Mesodermal cell (in vitro differentiated cells): ENCODE measurements around the gene SLC46A3.

Experiments used
- H3K27ac ChIP-seq: 2 replicates; pipeline ENCODE4 v1.7.0; 2013; ENCODE audit warnings: mild to moderate bottlenecking, low read depth, low read length, moderate library complexity; ENCODE audit not compliant: severe bottlenecking
- H3K36me3 ChIP-seq: 2 replicates; pipeline ENCODE4 v1.7.1; 2013; ENCODE audit warnings: mild to moderate bottlenecking, low read length, moderate library complexity; ENCODE audit not compliant: control insufficient read depth, insufficient read depth
- H3K4me1 ChIP-seq: one replicate; pipeline ENCODE4 v1.7.1; 2013; ENCODE audit warnings: mild to moderate bottlenecking, low read length; ENCODE audit not compliant: insufficient read depth, control insufficient read depth, poor library complexity, severe bottlenecking
- H3K4me3 ChIP-seq: 2 replicates; pipeline ENCODE4 v1.7.0; 2013; ENCODE audit warnings: low read length, control low read depth, mild to moderate bottlenecking; ENCODE audit not compliant: insufficient read depth, poor library complexity, severe bottlenecking; ENCODE audit errors: extremely low read depth
- H3K9me3 ChIP-seq: 2 replicates; pipeline ENCODE4 v1.7.1; 2013; ENCODE audit warnings: mild to moderate bottlenecking, low read length, moderate library complexity; ENCODE audit not compliant: control insufficient read depth
- WGBS, 2 experiments: methylation state at CpG; one replicate each; pipeline ENCODE4 v1.1.5; 2013; ENCODE audit warnings: missing lambda C conversion rate in 2 of 2; ENCODE audit not compliant: insufficient coverage in 2 of 2; 5-methylcytosine and 5-hydroxymethylcytosine counted together

SLC46A3 gene

GRCh38 chr13:28730762-28731161 is 12.0 kb upstream of the SLC46A3 start:
- no peak overlapping the region for H3K4me3 ChIP-seq
- H3K4me1 ChIP-seq, result no peaks in the 10 kb centered on the region
- H3K27ac ChIP-seq, result no peak overlapping the region
- H3K36me3 ChIP-seq, result no peaks in the 10 kb centered on the region
- 100% methylated on average over 2 of the region's 3 CpGs for WGBS, 2 experiments
- no peaks in the 10 kb centered on the region for H3K9me3 ChIP-seq

GRCh38 chr13:28729541-28729940 is 10.8 kb upstream of the SLC46A3 start:
- 100% methylated on average over 1 of the region's 2 CpGs; no CpG with 5 or more reads in 1 of the 2 experiments for WGBS, 2 experiments
- H3K4me1 ChIP-seq, result no peaks in the 10 kb centered on the region
- H3K4me3 ChIP-seq, result no peak overlapping the region
- no peaks in the 10 kb centered on the region for H3K9me3 ChIP-seq
- no peaks in the 10 kb centered on the region for H3K36me3 ChIP-seq
- H3K27ac ChIP-seq, result no peak overlapping the region

GRCh38 chr13:28728642-28729041 is 9.9 kb upstream of the SLC46A3 start:
- H3K4me3 ChIP-seq, result no peak overlapping the region
- no peaks in the 10 kb centered on the region for H3K4me1 ChIP-seq
- 78 to 92% methylated on average over 1 to 2 of the region's 2 CpGs for WGBS, 2 experiments
- H3K36me3 ChIP-seq, result no peaks in the 10 kb centered on the region
- no peaks in the 10 kb centered on the region for H3K9me3 ChIP-seq
- H3K27ac ChIP-seq, result no peak overlapping the region

- H3K27ac ChIP-seq, result no peak overlapping the region
- H3K4me3 ChIP-seq, result no peak overlapping the region
- H3K36me3 ChIP-seq, result no peaks in the 10 kb centered on the region
- H3K4me1 ChIP-seq, result no peaks in the 10 kb centered on the region
- WGBS, 2 experiments, result 93% methylated on average over 3 of the region's 3 CpGs
- H3K9me3 ChIP-seq, result no peaks in the 10 kb centered on the region
These were observed 6.4 kb upstream of the SLC46A3 start for GRCh38 chr13:28725046-28725610.

GRCh38 chr13:28723806-28724205 is 5.0 kb upstream of the SLC46A3 start:
- Histone ChIP-seq H3K9me3 (no peaks in the 10 kb centered on the region), H3K4me1 (peaks cover 4% of the 10 kb centered on the region)
- WGBS, 2 experiments, result 97 to 100% methylated on average over 9 to 19 of the region's 22 CpGs

GRCh38 chr13:28719227-28720055 is 671 bp upstream of the SLC46A3 start:
- WGBS, 2 experiments, result 50 to 55% methylated on average over 11 to 12 of the region's 15 CpGs
- peak overlapping the region; percentile 63 for H3K4me3 ChIP-seq
- H3K36me3 ChIP-seq, result no peaks in the 10 kb centered on the region
- H3K9me3 ChIP-seq, result no peaks in the 10 kb centered on the region
- H3K27ac ChIP-seq, result peak overlapping the region; percentile 46
- peaks cover 21% of the 10 kb centered on the region for H3K4me1 ChIP-seq

More at GRCh38 chr13:28723806-28724205, 5.0 kb upstream of the SLC46A3 start:
- H3K36me3 ChIP-seq, result no peaks in the 10 kb centered on the region
- H3K27ac ChIP-seq, result no peak overlapping the region
- H3K4me3 ChIP-seq, result no peak overlapping the region

- WGBS, 2 experiments, result 0 to 11% methylated on average over 3 to 4 of the region's 10 CpGs
- Histone ChIP-seq H3K27ac (no peak overlapping the region), H3K4me1 (peaks cover 21% of the 10 kb centered on the region), H3K36me3 (no peaks in the 10 kb centered on the region), H3K9me3 (no peaks in the 10 kb centered on the region), H3K4me3 (peak overlapping the region; percentile 63)
These were observed 601 bp downstream of the SLC46A3 start for GRCh38 chr13:28718196-28718542.

- no peaks in the 10 kb centered on the region for H3K36me3 ChIP-seq
- H3K9me3 ChIP-seq, result no peaks in the 10 kb centered on the region
- peak overlapping the region; percentile 63 for H3K4me3 ChIP-seq
- 58 to 91% methylated on average over 1 to 3 of the region's 3 CpGs for WGBS, 2 experiments
- H3K4me1 ChIP-seq, result peaks cover 21% of the 10 kb centered on the region
- H3K27ac ChIP-seq, result peak overlapping the region; percentile 81
These were observed 1.6 kb downstream of the SLC46A3 start for GRCh38 chr13:28717170-28717569.

GRCh38 chr13:28716511-28716910 is 2.3 kb downstream of the SLC46A3 start:
- Histone ChIP-seq H3K9me3 (no peaks in the 10 kb centered on the region), H3K27ac (peak overlapping the region; percentile 81), H3K36me3 (no peaks in the 10 kb centered on the region), H3K4me1 (peaks cover 21% of the 10 kb centered on the region), H3K4me3 (peak overlapping the region; percentile 8)
- 37 to 46% methylated on average over 5 to 6 of the region's 8 CpGs for WGBS, 2 experiments

- 100% methylated on average over 1 of the region's 1 CpG for WGBS, 2 experiments
- Histone ChIP-seq H3K27ac (no peak overlapping the region), H3K9me3 (no peaks in the 10 kb centered on the region), H3K36me3 (no peaks in the 10 kb centered on the region), H3K4me3 (no peak overlapping the region), H3K4me1 (peaks cover 21% of the 10 kb centered on the region)
These were observed 4.1 kb downstream of the SLC46A3 start for GRCh38 chr13:28714651-28715050.

GRCh38 chr13:28710161-28710560 is 8.6 kb downstream of the SLC46A3 start:
- Histone ChIP-seq H3K4me3 (no peak overlapping the region), H3K27ac (no peak overlapping the region), H3K9me3 (no peaks in the 10 kb centered on the region), H3K36me3 (no peaks in the 10 kb centered on the region), H3K4me1 (no peaks in the 10 kb centered on the region)
- 100% methylated on average over 2 of the region's 4 CpGs; no CpG with 5 or more reads in 1 of the 2 experiments for WGBS, 2 experiments
